Measurements from ENCODE around the gene SCTR.

DNA sequence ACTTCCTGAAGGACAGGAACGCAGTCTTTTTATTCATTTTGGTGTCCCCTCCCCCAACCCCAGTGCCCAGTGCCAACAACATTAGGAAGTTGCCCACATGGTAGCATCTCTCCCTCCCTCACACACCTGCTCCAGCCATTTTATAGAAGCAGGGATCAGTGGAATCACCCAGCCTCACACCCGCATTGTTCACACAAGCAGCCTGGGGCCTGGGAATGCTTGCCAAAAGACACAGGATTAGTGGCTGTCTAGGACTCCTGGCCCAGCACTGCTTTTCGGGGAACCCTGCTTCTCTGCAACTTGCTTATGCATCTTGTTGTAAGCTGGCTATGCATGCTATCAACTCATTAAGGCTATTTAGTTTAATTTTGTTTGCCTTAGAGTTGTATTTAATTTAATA lies 74.8 kb downstream of the SCTR start:
- TF ChIP-seq, protein P1, sequence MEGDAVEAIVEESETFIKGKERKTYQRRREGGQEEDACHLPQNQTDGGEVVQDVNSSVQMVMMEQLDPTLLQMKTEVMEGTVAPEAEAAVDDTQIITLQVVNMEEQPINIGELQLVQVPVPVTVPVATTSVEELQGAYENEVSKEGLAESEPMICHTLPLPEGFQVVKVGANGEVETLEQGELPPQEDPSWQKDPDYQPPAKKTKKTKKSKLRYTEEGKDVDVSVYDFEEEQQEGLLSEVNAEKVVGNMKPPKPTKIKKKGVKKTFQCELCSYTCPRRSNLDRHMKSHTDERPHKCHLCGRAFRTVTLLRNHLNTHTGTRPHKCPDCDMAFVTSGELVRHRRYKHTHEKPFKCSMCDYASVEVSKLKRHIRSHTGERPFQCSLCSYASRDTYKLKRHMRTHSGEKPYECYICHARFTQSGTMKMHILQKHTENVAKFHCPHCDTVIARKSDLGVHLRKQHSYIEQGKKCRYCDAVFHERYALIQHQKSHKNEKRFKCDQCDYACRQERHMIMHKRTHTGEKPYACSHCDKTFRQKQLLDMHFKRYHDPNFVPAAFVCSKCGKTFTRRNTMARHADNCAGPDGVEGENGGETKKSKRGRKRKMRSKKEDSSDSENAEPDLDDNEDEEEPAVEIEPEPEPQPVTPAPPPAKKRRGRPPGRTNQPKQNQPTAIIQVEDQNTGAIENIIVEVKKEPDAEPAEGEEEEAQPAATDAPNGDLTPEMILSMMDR (IDR thresholded peaks at IDR 0.05; ENCODE audit: insufficient read depth, low read length): no peak
- TF ChIP-seq, protein P2, sequence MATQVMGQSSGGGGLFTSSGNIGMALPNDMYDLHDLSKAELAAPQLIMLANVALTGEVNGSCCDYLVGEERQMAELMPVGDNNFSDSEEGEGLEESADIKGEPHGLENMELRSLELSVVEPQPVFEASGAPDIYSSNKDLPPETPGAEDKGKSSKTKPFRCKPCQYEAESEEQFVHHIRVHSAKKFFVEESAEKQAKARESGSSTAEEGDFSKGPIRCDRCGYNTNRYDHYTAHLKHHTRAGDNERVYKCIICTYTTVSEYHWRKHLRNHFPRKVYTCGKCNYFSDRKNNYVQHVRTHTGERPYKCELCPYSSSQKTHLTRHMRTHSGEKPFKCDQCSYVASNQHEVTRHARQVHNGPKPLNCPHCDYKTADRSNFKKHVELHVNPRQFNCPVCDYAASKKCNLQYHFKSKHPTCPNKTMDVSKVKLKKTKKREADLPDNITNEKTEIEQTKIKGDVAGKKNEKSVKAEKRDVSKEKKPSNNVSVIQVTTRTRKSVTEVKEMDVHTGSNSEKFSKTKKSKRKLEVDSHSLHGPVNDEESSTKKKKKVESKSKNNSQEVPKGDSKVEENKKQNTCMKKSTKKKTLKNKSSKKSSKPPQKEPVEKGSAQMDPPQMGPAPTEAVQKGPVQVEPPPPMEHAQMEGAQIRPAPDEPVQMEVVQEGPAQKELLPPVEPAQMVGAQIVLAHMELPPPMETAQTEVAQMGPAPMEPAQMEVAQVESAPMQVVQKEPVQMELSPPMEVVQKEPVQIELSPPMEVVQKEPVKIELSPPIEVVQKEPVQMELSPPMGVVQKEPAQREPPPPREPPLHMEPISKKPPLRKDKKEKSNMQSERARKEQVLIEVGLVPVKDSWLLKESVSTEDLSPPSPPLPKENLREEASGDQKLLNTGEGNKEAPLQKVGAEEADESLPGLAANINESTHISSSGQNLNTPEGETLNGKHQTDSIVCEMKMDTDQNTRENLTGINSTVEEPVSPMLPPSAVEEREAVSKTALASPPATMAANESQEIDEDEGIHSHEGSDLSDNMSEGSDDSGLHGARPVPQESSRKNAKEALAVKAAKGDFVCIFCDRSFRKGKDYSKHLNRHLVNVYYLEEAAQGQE (IDR thresholded peaks at IDR 0.05; ENCODE audit: insufficient replicate concordance, low read depth): no peak
